Endometrium (tissue), 2 donors: ENCODE measurements around the gene PDE4B.
A peak's percentile ranks its signal among the peaks of the same experiment; 100 is the strongest.
"Not testable (repeated sequence)": the region's sequence is repeated elsewhere in the genome, so short reads cannot be mapped to it uniquely, and the experiment has no call there.

Experiments
- FAIRE-seq: peaks from 2 replicates; lab custom pipeline; 2012; peaks lifted over from hg19 to GRCh38; lab: Jason Lieb, UNC
- donor health status: control.
- donor health status: control.

PDE4B gene

DNA sequence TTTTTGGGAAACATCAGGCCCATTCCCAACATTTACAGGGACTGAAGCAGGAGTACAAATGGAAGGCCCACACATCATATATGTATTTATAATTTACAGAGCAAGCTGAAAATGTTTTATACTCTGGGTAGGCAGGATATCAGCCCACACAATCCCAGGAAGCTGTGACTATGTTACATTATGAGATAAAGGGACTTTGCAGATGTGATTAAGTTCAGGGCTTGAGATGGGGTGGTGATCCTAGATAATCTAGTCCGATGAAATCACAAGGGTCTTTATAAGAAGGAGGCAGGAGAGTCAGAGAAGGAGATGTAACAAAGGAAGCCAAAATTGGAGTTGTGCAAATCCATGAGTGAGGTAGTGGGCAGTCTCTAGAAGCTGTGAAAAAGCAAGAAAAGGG lies 160.5 kb downstream of the PDE4B start:
- FAIRE-seq: no peak

DNA sequence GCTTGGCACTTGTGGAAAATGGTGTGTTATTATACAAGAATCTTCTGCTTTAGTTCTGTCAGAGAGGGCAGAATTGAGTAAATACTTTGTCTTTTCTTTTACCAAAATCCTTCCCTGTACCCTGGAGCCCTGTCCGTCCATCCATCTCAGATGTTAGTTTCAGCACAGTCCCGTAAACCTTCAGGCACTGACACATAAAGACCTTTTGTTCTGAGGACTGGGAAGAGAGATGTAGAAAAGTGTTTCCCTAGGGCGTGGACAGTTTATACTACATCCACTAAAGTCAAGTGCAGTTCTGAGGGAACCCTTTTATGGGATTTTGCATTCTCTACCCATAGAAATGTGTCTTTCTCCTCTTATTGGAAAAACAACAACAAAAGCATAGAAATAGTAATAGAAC lies 162.4 kb downstream of the PDE4B start:
- no peak for FAIRE-seq

GRCh38 chr1:65955503-65955902 lies 162.8 kb downstream of the PDE4B start:
- FAIRE-seq: no peak

DNA sequence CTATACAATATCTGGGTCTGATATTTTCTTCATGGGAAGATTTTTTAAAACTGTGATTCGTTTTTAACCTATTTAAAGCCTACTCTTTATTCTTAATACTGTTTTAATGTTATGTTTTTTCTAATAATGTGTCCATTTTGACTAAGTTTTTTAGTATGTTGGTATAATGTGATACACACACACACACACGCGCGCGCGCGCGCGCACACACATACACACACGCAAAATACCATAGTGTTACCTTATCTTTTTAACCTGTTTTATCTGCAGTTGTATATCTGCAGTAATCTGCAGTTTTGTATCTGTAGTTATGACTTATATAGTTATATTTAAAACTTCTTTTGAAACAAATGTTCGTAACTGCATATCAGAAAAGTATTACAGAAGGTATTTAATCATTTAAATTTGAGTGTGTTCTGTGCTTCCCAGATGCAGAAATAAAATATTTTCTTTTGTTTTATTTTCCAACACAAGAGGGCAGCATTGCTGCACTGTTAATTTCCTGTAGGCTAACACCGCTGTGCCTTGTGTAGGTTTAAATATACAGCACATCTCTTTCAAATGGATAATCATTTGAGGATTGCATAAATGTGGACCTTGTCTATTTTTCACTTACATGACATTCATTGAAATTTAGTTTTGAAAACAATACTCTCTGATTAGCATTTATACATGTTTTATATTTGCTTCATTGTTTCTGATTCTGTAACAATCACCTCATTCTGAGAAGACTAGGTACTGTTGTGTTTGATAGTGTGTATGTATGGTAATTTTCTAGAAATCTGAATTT lies 166.1 kb downstream of the PDE4B start:
- FAIRE-seq: peak; percentile 96

GRCh38 chr1:65959896-65960567 lies 167.3 kb downstream of the PDE4B start:
- no peak for FAIRE-seq

- no peak for FAIRE-seq
Measured at GRCh38 chr1:65963156-65963888, 170.6 kb downstream of the PDE4B start.

- FAIRE-seq: no peak
Measured at GRCh38 chr1:65964123-65964522, 171.4 kb downstream of the PDE4B start.

- FAIRE-seq: no peak
Measured at GRCh38 chr1:65965112-65965996, 172.7 kb downstream of the PDE4B start.

- FAIRE-seq: not testable (repeated sequence)
Measured at GRCh38 chr1:65967492-65967891, 174.8 kb downstream of the PDE4B start.

DNA sequence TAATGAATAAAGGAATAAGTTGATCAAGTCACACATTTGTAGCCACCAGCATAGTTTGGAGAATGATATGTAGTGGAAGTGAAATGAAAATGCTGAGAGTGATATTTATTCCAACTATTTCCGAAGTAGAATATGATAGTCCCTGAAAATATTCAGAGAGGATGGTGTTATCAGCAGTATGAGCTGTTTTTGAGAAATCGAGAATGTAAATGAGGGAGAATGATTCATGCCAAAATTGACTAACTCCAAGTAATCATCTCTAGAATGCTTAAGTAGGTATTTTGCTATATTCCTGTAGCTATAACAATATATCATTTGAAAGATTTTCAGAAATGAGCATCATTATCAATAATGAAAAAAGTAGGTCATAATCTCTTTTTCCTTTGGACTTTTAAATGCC lies 178.9 kb downstream of the PDE4B start:
- FAIRE-seq: no peak

DNA sequence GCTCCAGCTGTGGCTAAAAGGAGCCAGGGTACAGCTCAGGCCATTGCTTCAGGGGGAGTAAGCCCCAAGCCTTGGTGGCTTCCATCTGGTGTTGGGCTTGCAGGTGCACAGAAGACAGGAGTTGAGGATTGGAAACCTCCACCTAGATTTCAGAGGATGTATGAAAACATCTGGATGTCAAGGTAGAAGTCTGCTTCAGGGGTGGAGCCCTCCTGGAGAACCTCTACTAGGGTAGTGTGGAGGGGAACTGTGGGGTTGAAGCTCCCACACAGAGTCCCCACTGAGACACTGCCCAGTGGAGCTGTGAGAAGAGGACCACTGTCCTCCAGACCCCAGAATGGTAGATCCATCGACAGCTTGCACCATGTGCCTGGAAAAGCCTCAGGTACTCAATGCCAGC lies 183.0 kb downstream of the PDE4B start:
- no peak for FAIRE-seq

GRCh38 chr1:65979136-65980044 lies 186.7 kb downstream of the PDE4B start:
- FAIRE-seq: no peak

- no peak for FAIRE-seq
Measured at GRCh38 chr1:65980237-65980636, 187.5 kb downstream of the PDE4B start.

GRCh38 chr1:65983500-65983899 lies 190.8 kb downstream of the PDE4B start:
- FAIRE-seq: no peak

GRCh38 chr1:65985393-65986066 lies 192.8 kb downstream of the PDE4B start:
- no peak for FAIRE-seq

DNA sequence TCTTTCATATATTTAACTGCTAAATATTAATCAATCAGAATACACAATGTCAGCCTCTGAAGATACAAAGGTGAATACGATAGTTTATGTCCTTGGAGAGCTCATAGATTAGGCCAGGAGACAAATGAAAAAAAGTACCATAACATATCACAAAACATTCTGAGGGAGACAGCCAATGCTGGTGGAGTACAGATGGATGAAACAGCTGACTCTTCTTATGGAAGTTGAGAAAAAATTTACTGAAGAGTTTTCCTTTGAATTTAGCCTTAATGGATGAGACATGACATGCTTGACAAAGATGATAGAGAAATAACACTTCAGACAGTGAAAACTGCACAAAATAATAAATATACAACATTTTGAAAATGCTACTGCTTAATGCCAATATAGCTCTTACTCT lies 193.5 kb downstream of the PDE4B start:
- FAIRE-seq: no peak

DNA sequence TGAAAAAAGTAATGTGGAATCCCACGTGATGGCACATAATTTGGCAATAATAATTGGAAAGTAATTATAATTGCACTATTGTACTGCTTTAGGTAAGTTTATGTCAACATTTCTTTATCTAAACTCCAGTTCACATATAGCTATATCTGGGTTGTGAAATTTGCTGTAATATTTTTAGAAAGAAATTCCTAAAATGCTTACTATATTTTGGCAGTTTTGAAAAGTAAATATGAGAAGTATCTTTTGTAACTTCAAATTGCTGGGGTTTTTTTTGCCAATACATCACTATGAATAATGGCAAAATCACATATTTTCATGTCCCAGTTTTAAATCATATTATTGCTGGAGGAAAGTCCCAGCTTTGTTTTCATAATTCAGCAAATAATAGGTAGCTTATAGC lies 197.5 kb downstream of the PDE4B start:
- FAIRE-seq: no peak

DNA sequence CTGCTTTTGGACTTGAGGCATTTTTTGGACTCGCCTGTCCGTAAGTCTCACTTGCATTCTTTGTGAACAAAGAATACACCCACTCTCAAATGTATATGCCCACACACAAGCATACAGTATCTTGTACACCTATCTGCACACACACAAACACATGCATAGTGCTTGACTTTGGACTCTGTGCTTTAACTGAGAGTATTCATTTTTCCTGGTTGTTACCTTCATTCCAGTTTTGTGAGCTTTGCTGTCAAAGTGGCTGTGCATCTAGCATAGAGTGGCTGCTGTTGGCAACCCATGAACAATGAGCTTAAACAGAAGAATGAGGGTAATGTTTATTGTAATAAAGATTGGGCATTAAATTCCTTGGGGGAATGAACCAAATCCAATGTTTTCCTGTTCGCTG lies 199.0 kb downstream of the PDE4B start:
- no peak for FAIRE-seq

DNA sequence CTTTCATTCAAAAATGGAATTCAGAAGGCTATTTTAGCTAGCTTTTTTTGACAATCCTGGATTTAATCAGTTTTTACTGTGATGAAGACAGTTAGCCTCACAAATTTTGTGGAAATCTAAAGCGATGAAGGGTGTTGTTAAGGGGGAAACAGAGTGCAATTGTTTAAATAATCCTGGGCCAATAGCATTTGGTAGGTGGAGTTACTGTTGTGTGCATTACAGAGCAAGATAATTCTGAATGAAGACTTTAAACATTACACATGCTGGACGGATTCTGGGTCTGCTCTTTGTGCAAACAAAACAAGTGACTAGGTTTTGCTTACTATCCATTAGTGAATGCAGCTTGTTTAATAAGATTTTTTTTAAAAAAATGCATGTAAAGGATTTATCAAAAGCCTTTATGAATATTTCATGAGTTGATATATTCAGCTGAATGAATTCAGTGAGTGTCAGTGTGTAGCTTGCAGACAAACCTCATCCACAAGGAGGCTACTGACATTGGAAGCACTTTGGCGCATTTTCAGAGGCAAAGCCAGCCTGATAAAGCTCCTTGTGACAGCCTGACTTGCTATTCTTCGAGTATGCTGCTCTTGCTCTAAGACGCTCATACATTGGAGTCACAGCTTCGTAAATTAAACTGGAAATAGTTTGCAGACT lies 199.6 kb downstream of the PDE4B start:
- FAIRE-seq: no peak

DNA sequence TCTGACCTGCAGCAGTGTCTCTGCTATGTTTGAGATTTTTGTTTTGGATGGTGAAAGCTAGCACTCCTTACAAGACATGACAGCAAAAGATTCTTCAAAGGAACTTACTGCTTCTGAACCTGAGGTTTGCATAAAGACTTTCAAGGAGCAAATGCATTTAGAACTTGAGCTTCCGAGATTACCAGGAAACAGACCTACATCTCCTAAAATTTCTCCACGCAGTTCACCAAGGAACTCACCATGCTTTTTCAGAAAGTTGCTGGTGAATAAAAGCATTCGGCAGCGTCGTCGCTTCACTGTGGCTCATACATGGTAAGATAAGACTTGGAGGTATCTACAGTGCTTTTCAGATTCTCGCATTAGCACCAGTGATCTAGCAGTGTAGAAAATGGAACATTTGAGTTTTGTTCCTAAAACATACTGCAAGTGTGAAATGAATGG lies 200.2 kb downstream of the PDE4B start:
- no peak for FAIRE-seq
